Body of pancreas (tissue), 4 donors: Measurements from ENCODE around the gene CNTNAP5.

Experiments
- CTCF ChIP-seq, 7 experiments: fragments of 450-650 bp in 4 of 7; fragments of 200-600 bp in 3 of 7; sonication (generic) in 3 of 7; IDR thresholded peaks; one replicate each; pipeline ENCODE4 v1.5.1; 2016 to 2019; ENCODE audit warnings: antibody characterized with exemption in 7 of 7
- POLR2A ChIP-seq, 3 donors: fragments of 450-650 bp; IDR thresholded peaks; one replicate each; pipeline ENCODE4 v1.6.1; 2016; ENCODE audit warnings: antibody characterized with exemption in 3 of 3, mild to moderate bottlenecking in 2 of 3

GRCh38 chr2:124121760-124122275 lies 96.7 kb downstream of the CNTNAP5 start:
- no peak for TF ChIP-seq POLR2A (IDR thresholded peaks at IDR 0.05)
- TF ChIP-seq CTCF (IDR thresholded peaks at IDR 0.05) = no peak
